Activated CD4-positive, alpha-beta memory T cell treated with anti-CD3 and anti-CD28 coated beads, Interleukin-2, amount 10 ng/mL, durations not matched to agents 7 days and 5 days (primary cell): ENCODE data around the gene SETDB2. TPM values are rescaled to one million over a fixed set of nuclear protein-coding genes. Genes with fewer than 3 reads are reported as not detected.

Source experiments
- CTCF ChIA-PET: fragments of 350-600 bp; sonication (Branson Sonifier 250); formaldehyde crosslinking; loops from one replicate; lab custom pipeline; 2021; ENCODE audit warnings: antibody characterized with exemption, inconsistent platforms; lab: Charles Lee
- POLR2A ChIA-PET: fragments of 350-600 bp; sonication (Branson Sonifier 250); formaldehyde crosslinking; loops from one replicate; lab custom pipeline; 2021; ENCODE audit warnings: antibody characterized with exemption; lab: Charles Lee
- DNase-seq: peaks from one replicate; pipeline ENCODE4 v3.0.0-alpha.2; 2020
- H3K27ac Mint-ChIP-seq: one replicate; pipeline ENCODE4 v1.8.0; 2021; ENCODE audit warnings: mild to moderate bottlenecking, mixed read lengths
- H3K27me3 Mint-ChIP-seq: one replicate; pipeline ENCODE4 v1.8.0; 2021; ENCODE audit warnings: mixed read lengths
- H3K36me3 Mint-ChIP-seq: one replicate; pipeline ENCODE4 v1.8.0; 2021; ENCODE audit warnings: low read depth, mixed read lengths
- H3K4me1 Mint-ChIP-seq: one replicate; pipeline ENCODE4 v1.8.0; 2021; ENCODE audit warnings: mixed read lengths
- H3K4me3 Mint-ChIP-seq: one replicate; pipeline ENCODE4 v1.8.0; 2021; ENCODE audit warnings: mild to moderate bottlenecking, mixed read lengths
- H3K9me3 Mint-ChIP-seq: one replicate; pipeline ENCODE4 v1.8.0; 2021; ENCODE audit warnings: mixed read lengths
- total RNA-seq, 2 experiments: library from RNA; stranded (reverse); gene quantifications; one replicate each; pipeline ENCODE4 v1.2.3, GENCODE V29; 2021

SETDB2 gene
- total RNA-seq, result 10 to 100 TPM; 14.8 to 16.0 TPM

- ChIA-PET CTCF (interaction anchor here (0.7 to 4.1 kb wide), 9 partner anchors 10 to 553 kb away, joined by 3 to 21 read pairs (median 4); partner anchors contain the start of genes EBPL, PHF11 and RCBTB1), POLR2A (interaction anchor here (0.6 to 5.8 kb wide), 35 partner anchors 10 to 1626 kb away, joined by 3 to 174 read pairs (median 5); partner anchors contain the start of genes CDADC1, FNDC3A, KPNA3 and PHF11)
- peak within 1 kb of the TSS; percentile 98 for H3K27ac Mint-ChIP-seq
- no peaks in the 10 kb centered on the region for H3K27me3 Mint-ChIP-seq
- H3K4me1 Mint-ChIP-seq, result peaks cover 56% of the 10 kb centered on the region
- DNase-seq, result peak; percentile 100
- H3K4me3 Mint-ChIP-seq, result peak within 1 kb of the TSS; percentile 95
- peaks cover 27% of the 10 kb centered on the region for H3K36me3 Mint-ChIP-seq
- no peaks in the 10 kb centered on the region for H3K9me3 Mint-ChIP-seq
Observed at GRCh38 chr13:49443704-49444523, at the start of gene SETDB2, which contains the start of gene CAB39L. Gene SETDB2, plus strand, starts transcription at chr13:49444274. Its CDS starts 7,620 bp downstream, at chr13:49451894. Gene CAB39L, minus strand, starts transcription at chr13:49444064. Its CDS starts 61,154 bp downstream, at chr13:49382910.

- H3K4me1 Mint-ChIP-seq, result no peaks in the 10 kb centered on the region
- CTCF ChIA-PET, result no interaction called here
Observed at GRCh38 chr13:49395451-49395865, 48.6 kb upstream of the SETDB2 start.

DNA sequence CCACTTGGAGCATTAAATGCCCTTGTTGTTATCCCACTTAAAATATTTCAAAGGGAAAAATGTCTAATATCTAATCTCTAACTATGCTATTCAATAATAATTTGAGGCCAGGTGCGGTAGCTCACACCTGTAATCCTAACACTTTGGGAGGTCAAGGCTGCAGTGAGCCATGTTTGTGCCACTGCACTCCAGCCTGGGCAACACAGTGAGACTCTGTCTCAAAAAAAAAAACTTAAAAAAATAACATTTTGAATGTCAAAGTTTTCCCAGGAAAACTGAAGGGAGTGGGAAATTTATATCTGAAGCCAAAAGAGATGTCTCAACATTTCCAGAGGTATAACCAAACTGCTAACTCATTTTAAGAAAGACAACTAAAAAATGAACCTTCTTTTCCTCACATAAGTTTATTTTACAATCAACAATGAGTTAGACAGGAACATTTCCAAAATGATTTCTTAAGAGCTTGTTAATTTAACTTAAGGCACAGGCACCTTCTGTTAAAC is 48.1 kb upstream of the SETDB2 start:
- Mint-ChIP-seq H3K27me3 (no peaks in the 10 kb centered on the region), H3K36me3 (no peaks in the 10 kb centered on the region), H3K9me3 (no peaks in the 10 kb centered on the region), H3K4me1 (no peaks in the 10 kb centered on the region), H3K4me3 (no peak overlapping the region), H3K27ac (no peak overlapping the region)
- no peak for DNase-seq
- POLR2A ChIA-PET, result no interaction called here
- CTCF ChIA-PET, result no interaction called here

More at GRCh38 chr13:49395451-49395865, 48.6 kb upstream of the SETDB2 start:
- DNase-seq, result no peak
- Mint-ChIP-seq H3K36me3 (no peaks in the 10 kb centered on the region), H3K27me3 (no peaks in the 10 kb centered on the region), H3K27ac (no peak overlapping the region), H3K4me3 (no peak overlapping the region), H3K9me3 (no peaks in the 10 kb centered on the region)
- POLR2A ChIA-PET, result no interaction called here

- H3K27me3 Mint-ChIP-seq, result peaks cover under 1% of the 10 kb centered on the region
- no peak overlapping the region for H3K4me3 Mint-ChIP-seq
- H3K4me1 Mint-ChIP-seq, result no peaks in the 10 kb centered on the region
- POLR2A ChIA-PET, result no interaction called here
- H3K27ac Mint-ChIP-seq, result no peak overlapping the region
- H3K36me3 Mint-ChIP-seq, result peaks cover 3% of the 10 kb centered on the region
- CTCF ChIA-PET, result no interaction called here
- H3K9me3 Mint-ChIP-seq, result peaks cover 10% of the 10 kb centered on the region
- no peak for DNase-seq
Observed at GRCh38 chr13:49399801-49400472, 44.1 kb upstream of the SETDB2 start.

DNA sequence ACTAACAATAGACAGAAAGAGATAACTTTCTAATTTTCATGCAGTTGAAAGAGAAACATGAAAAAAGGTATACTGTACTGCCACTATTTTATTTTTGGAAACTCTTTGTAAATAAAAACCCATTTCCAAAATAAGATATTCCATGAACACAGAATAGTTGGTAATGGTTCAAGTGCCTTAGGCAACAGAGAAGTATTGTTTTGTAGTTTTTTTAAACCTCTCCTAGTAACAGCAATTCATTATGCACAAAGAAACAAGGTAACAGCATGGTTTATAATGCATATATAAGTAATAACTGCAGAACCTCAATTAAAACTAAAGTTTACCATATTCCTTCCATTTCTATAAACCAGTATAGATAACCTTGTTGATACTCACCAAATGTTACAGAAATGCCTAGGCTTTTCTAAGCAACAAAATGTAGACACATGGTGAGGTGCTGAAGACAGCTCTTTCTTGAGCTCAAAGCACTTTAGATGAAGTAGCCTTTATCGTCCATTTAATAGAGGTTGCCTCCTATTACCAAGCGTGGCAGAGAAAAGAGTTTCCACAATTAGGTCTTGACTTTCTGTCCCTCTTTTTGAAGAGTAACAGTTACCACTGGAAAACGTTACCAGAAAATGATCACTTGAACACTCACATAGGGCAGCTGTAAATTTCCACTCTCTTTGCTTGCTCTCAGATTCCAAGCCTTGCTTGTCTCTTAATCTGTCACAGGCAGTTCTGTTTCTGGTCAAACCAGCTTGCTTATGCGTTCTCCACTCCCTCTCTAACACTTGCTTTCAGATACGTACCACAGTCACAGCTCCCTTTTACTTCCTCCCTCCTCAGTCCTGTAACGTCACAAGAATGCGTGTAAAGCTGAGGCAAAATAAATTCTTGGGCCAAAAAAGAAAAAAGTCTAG is 43.1 kb upstream of the SETDB2 start:
- no peak for DNase-seq
- peaks cover 12% of the 10 kb centered on the region for H3K9me3 Mint-ChIP-seq
- H3K36me3 Mint-ChIP-seq, result peaks cover 5% of the 10 kb centered on the region
- H3K27ac Mint-ChIP-seq, result no peak overlapping the region
- CTCF ChIA-PET, result no interaction called here
- H3K4me3 Mint-ChIP-seq, result no peak overlapping the region
- POLR2A ChIA-PET, result no interaction called here
- H3K4me1 Mint-ChIP-seq, result no peaks in the 10 kb centered on the region
- peaks cover 2% of the 10 kb centered on the region for H3K27me3 Mint-ChIP-seq

DNA sequence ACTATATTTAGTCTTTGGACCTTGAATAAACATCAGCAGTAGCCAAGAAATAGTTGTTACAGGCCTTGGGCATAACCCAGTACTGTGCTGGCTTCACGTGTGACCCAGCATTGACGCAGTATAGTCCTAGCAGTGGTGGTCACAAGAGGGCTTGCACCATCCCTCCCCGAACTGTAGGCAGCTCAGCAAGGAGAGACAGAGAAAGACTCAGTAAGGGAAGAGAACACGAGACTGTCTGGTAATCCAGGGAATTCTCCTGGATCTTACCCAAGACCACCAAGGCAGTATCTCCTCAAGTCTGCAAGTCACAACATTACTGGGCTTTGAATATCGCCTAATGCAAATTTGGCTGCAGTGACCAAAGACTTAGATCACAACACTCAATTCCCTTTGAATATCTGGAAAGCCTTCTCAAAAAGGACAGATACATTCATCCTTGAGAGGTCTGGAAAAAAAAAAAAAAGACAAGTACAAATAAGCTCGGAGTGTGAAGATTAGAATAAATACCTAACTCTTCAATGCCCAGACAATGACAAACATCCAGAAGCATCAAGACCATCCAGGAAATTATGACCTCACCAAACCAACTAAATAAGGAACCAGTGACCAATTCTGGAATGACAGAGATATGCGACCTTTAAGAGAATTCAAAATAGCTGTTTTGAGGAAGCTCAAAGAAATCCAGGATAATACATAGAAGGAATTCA is 39.9 kb upstream of the SETDB2 start:
- H3K27me3 Mint-ChIP-seq, result peaks cover 2% of the 10 kb centered on the region
- peaks cover 5% of the 10 kb centered on the region for H3K36me3 Mint-ChIP-seq
- peaks cover 12% of the 10 kb centered on the region for H3K9me3 Mint-ChIP-seq
- POLR2A ChIA-PET, result interaction anchor here (1.0 kb wide), 1 partner anchor 38 kb away, joined by 3 read pairs; no protein-coding TSS in a partner anchor
- no peak overlapping the region for H3K4me3 Mint-ChIP-seq
- DNase-seq, result no peak
- H3K27ac Mint-ChIP-seq, result no peak overlapping the region
- H3K4me1 Mint-ChIP-seq, result no peaks in the 10 kb centered on the region
- CTCF ChIA-PET, result interaction anchor here (0.6 kb wide), 1 partner anchor 93 kb away, joined by 5 read pairs; no protein-coding TSS in a partner anchor

- Mint-ChIP-seq H3K9me3 (peaks cover 12% of the 10 kb centered on the region), H3K4me3 (no peak overlapping the region), H3K27ac (no peak overlapping the region), H3K27me3 (peaks cover 2% of the 10 kb centered on the region), H3K36me3 (peaks cover 5% of the 10 kb centered on the region), H3K4me1 (no peaks in the 10 kb centered on the region)
- POLR2A ChIA-PET, result interaction anchor here (1.0 kb wide), 1 partner anchor 38 kb away, joined by 3 read pairs; no protein-coding TSS in a partner anchor
- CTCF ChIA-PET, result interaction anchor here (0.6 kb wide), 1 partner anchor 92 kb away, joined by 5 read pairs; no protein-coding TSS in a partner anchor
- no peak for DNase-seq
Observed at GRCh38 chr13:49404703-49405020, 39.4 kb upstream of the SETDB2 start.

- DNase-seq, result no peak
- CTCF ChIA-PET, result no interaction called here
- no peak overlapping the region for H3K4me3 Mint-ChIP-seq
- POLR2A ChIA-PET, result no interaction called here
- no peaks in the 10 kb centered on the region for H3K4me1 Mint-ChIP-seq
- H3K9me3 Mint-ChIP-seq, result peaks cover 12% of the 10 kb centered on the region
- H3K27ac Mint-ChIP-seq, result no peak overlapping the region
- H3K36me3 Mint-ChIP-seq, result peaks cover 5% of the 10 kb centered on the region
- peaks cover 2% of the 10 kb centered on the region for H3K27me3 Mint-ChIP-seq
Observed at GRCh38 chr13:49407068-49407467, 37.0 kb upstream of the SETDB2 start.

GRCh38 chr13:49407936-49408335 is 36.1 kb upstream of the SETDB2 start:
- no peaks in the 10 kb centered on the region for H3K4me1 Mint-ChIP-seq
- H3K36me3 Mint-ChIP-seq, result peaks cover 5% of the 10 kb centered on the region
- CTCF ChIA-PET, result no interaction called here
- POLR2A ChIA-PET, result no interaction called here
- no peak for DNase-seq
- H3K4me3 Mint-ChIP-seq, result no peak overlapping the region
- peaks cover 12% of the 10 kb centered on the region for H3K9me3 Mint-ChIP-seq
- peaks cover 2% of the 10 kb centered on the region for H3K27me3 Mint-ChIP-seq
- H3K27ac Mint-ChIP-seq, result no peak overlapping the region

GRCh38 chr13:49409008-49409407 is 35.1 kb upstream of the SETDB2 start:
- Mint-ChIP-seq H3K36me3 (peaks cover 5% of the 10 kb centered on the region), H3K27me3 (peaks cover 6% of the 10 kb centered on the region)
- CTCF ChIA-PET, result no interaction called here

GRCh38 chr13:49410006-49410405 is 34.1 kb upstream of the SETDB2 start:
- POLR2A ChIA-PET, result no interaction called here
- DNase-seq, result no peak
- Mint-ChIP-seq H3K4me3 (no peak overlapping the region), H3K36me3 (peaks cover 2% of the 10 kb centered on the region), H3K9me3 (peaks cover under 1% of the 10 kb centered on the region), H3K4me1 (no peaks in the 10 kb centered on the region), H3K27me3 (peaks cover 4% of the 10 kb centered on the region), H3K27ac (no peak overlapping the region)
- CTCF ChIA-PET, result interaction anchor here (0.7 kb wide), 1 partner anchor 1169 kb away, joined by 3 read pairs; no protein-coding TSS in a partner anchor

More at GRCh38 chr13:49409008-49409407, 35.1 kb upstream of the SETDB2 start:
- Mint-ChIP-seq H3K4me3 (no peak overlapping the region), H3K27ac (no peak overlapping the region), H3K4me1 (no peaks in the 10 kb centered on the region), H3K9me3 (peaks cover 10% of the 10 kb centered on the region)
- POLR2A ChIA-PET, result no interaction called here
- DNase-seq, result no peak

DNA sequence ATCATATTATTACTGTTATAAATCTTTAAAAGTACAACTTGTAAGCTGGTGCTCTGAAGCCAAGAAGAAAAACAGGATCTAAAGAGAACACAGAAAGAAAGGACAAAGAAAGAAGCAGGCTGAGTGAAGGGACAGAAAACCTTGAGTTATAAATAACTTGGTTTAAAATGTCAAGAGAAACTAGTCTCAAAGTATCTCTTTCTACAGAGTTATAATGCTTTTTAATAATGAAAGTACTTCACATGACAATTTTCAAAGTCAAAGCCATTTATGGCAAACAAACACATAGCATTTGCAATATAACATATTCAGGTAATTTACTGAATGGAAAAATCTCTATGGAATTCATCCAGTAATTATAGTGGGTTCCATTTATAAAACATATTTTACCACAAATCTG is 33.6 kb upstream of the SETDB2 start:
- Mint-ChIP-seq H3K4me1 (no peaks in the 10 kb centered on the region), H3K9me3 (no peaks in the 10 kb centered on the region), H3K27me3 (peaks cover 4% of the 10 kb centered on the region), H3K4me3 (no peak overlapping the region), H3K27ac (no peak overlapping the region), H3K36me3 (peaks cover 2% of the 10 kb centered on the region)
- ChIA-PET POLR2A (no interaction called here), CTCF (no interaction called here)
- no peak for DNase-seq
